Psoas muscle (tissue), 8 donors: ENCODE data around the gene SYK. TPM values are rescaled to one million over a fixed set of nuclear protein-coding genes. Genes with fewer than 3 reads are reported as not detected.

Source experiments
- ATAC-seq, 4 donors: fragments of 200-7000 bp; cut with Tn5 transposase; one replicate each; pipeline ENCODE4 v1.9.1; 2020; ENCODE audit warnings: moderate library complexity in 3 of 4, mild to moderate bottlenecking in 2 of 4
- DNase-seq, 2 donors: peaks; one replicate each; pipeline ENCODE4 v3.0.0-alpha.2; 2020
- H3K27ac ChIP-seq: fragments of 200-600 bp; one replicate; pipeline ENCODE4 v1.8.0; 2022
- H3K27me3 ChIP-seq, 3 donors: fragments of 200-600 bp in 1 of 3; one replicate each; pipeline versions ENCODE4 v1.6.1 to v1.8.0; 2013 to 2022; ENCODE audit warnings: low read length in 2 of 3, mild to moderate bottlenecking in 2 of 3, moderate library complexity in 1 of 3; ENCODE audit not compliant: insufficient read depth in 3 of 3
- H3K36me3 ChIP-seq, 2 donors: fragments of 200-600 bp in 1 of 2; one replicate each; pipeline versions ENCODE4 v1.6.1 to v1.8.0; 2013 to 2022; ENCODE audit warnings: low read depth in 1 of 2, mild to moderate bottlenecking in 1 of 2, moderate library complexity in 1 of 2; ENCODE audit not compliant: insufficient read depth in 1 of 2
- H3K4me1 ChIP-seq: fragments of 200-600 bp; one replicate; pipeline ENCODE4 v1.8.0; 2022
- H3K4me3 ChIP-seq: fragments of 200-600 bp; one replicate; pipeline ENCODE4 v1.8.0; 2022; ENCODE audit warnings: mild to moderate bottlenecking
- H3K9me3 ChIP-seq: fragments of 200-600 bp; one replicate; pipeline ENCODE4 v1.8.0; 2022
- WGBS, 3 donors: extraction: QIAGEN DNeasy Blood & Tissue Kit; methylation state at CpG; one replicate each; pipeline versions ENCODE4 v1.1.6 to v1.1.7; 2013; 5-methylcytosine and 5-hydroxymethylcytosine counted together
- intact Hi-C, 2 donors: fragments of 100-400 bp; cut with DNase I; formaldehyde crosslinking; loops; one replicate each; pipeline versions ENCODE4 v1.11.0 to v1.14.2; 2022
- polyA plus RNA-seq, 3 donors: library from polyadenylated mRNA; stranded (reverse); fragments of 200-250 nt; gene quantifications; one replicate each; pipeline ENCODE4 v1.2.3, GENCODE V29; 2013
- total RNA-seq, 4 donors: library from RNA; stranded (reverse); fragmentation: NEBNext Ultra II Directional in 2 of 4; extraction: Animal tissue kit (Norgen Biotek cat#: 25700) in 2 of 4; gene quantifications; one replicate each; pipeline versions ENCODE4 v1.2.1 to v1.2.4, GENCODE V29; 2021 to 2023
- TF ChIP-seq, protein P1 (sequence below): fragments of 200-600 bp; IDR thresholded peaks from one replicate; pipeline ENCODE4 v1.8.0; 2022; ENCODE audit warnings: antibody characterized with exemption
- donor health status: healthy with polysubstance abuse.
- donor health status: DM: no; HTN: no; CAD: no; lungs with moderate emphysema.
- donor health status: Bipolar disorder and iron deficiency.
- donor health status: healthy.
- donor health status: DM: yes; HTN: yes; CAD: no.
- donor health status: DM: no; HTN: no; CAD: no.
- donor health status: DM: no; HTN: no; CAD: no.
- donor health status: DM: yes; HTN: yes; CAD: no.

SYK gene
- total and polyA plus RNA-seq, 7 donors, result 0.40 to 2.8 (median 1.4) TPM

DNA sequence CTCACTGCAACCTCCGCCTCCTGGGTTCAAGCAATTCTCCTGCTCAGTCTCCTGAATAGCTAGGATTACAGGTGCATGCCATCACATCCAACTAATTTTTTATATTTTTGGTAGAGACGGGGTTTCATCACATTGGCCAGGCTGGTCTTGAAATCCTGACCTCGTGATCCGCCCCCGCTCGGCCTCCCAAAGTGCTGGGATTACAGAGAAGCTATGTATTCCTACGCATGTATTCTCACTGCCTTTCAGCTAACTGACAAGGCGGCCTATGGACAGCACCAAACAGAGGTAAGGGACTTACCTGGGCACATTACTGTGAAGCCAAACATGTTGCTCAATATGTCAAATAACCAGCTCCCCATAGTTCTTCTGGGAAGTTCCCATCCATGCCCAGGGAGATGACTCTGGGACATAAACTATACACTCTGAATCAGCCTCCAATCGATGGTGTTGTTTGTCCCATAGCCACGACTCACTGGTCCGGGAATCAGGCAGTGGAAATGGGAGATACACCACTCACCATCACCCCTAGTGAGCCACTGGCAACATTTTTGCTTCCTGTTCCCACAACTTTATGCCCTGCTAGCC lies 114.6 kb downstream of the SYK start:
- no peaks in the 10 kb centered on the region for H3K36me3 ChIP-seq
- H3K27ac ChIP-seq, result no peak overlapping the region
- ATAC-seq, result no peak
- 92 to 94% (median 93%) methylated on average over 11 of the region's 11 CpGs for WGBS, 3 donors
- no peak overlapping the region for H3K4me3 ChIP-seq
- intact Hi-C loops, result loop anchor here (5.0 to 10.0 kb wide), 5 partner anchors 249 to 811 kb away; no protein-coding TSS in a partner anchor
- H3K4me1 ChIP-seq, result peaks cover 13% of the 10 kb centered on the region
- no peaks in the 10 kb centered on the region for H3K9me3 ChIP-seq
- no peak for DNase-seq
- TF ChIP-seq, protein P1, sequence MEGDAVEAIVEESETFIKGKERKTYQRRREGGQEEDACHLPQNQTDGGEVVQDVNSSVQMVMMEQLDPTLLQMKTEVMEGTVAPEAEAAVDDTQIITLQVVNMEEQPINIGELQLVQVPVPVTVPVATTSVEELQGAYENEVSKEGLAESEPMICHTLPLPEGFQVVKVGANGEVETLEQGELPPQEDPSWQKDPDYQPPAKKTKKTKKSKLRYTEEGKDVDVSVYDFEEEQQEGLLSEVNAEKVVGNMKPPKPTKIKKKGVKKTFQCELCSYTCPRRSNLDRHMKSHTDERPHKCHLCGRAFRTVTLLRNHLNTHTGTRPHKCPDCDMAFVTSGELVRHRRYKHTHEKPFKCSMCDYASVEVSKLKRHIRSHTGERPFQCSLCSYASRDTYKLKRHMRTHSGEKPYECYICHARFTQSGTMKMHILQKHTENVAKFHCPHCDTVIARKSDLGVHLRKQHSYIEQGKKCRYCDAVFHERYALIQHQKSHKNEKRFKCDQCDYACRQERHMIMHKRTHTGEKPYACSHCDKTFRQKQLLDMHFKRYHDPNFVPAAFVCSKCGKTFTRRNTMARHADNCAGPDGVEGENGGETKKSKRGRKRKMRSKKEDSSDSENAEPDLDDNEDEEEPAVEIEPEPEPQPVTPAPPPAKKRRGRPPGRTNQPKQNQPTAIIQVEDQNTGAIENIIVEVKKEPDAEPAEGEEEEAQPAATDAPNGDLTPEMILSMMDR, result no peak
- no peaks in the 10 kb centered on the region for H3K27me3 ChIP-seq

DNA sequence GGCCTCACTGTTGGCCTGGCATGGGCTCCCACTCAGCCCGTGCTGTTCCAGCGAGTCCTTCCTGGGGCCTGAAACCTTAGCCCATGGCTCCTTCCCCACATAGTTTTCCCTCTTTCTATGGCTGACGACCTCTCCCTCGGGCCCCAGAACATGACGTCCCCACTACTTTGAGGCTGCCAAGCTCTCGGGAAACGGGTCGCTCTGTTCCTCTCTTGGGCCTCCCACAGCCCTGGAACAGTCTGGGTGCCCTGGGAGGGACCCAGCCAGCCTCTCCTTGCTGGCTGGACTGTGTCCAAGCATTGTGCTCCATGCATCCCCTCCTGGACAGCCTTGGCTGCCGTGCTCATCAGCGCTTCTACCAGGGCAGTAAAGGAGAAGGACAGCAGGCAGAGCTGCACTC lies 118.3 kb downstream of the SYK start:
- Histone ChIP-seq H3K36me3 (no peaks in the 10 kb centered on the region), H3K27me3 (no peaks in the 10 kb centered on the region), H3K4me3 (peak overlapping the region; percentile 7), H3K27ac (peak overlapping the region; percentile 76), H3K9me3 (no peaks in the 10 kb centered on the region), H3K4me1 (peaks cover 18% of the 10 kb centered on the region)
- intact Hi-C loops, result loop anchor here (2.0 to 10.0 kb wide), 7 partner anchors 115 to 807 kb away; no protein-coding TSS in a partner anchor
- WGBS, 3 donors, result 16 to 29% (median 16%) methylated on average over 10 of the region's 10 CpGs
- peak; percentile 21 to 82 (median 64) for ATAC-seq
- peak; percentile 48 to 91 for DNase-seq
- TF ChIP-seq, protein P1, result no peak

DNA sequence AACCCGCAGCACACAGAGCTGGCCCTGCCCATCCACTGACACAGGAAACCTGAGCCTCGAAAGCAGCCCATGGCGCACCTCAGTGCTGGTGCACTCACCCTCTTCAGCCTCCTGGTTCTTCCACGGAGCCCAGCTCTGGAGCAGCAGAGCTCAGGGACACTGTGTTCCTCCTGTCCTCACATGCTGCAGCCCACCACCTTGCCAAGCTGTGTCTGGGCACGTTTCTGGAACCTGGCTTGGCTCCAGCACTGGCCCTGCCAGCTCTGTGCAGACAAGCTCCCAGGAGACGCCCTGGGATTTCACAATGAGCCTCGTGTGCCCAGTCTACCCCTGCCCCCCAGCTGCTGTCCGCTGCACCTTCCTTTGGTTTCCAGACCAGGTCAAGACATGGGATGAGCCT lies 119.5 kb downstream of the SYK start:
- Histone ChIP-seq H3K4me3 (no peak overlapping the region), H3K36me3 (no peaks in the 10 kb centered on the region), H3K27ac (peak overlapping the region; percentile 76), H3K27me3 (no peaks in the 10 kb centered on the region), H3K9me3 (no peaks in the 10 kb centered on the region), H3K4me1 (peaks cover 18% of the 10 kb centered on the region)
- DNase-seq, result peak; percentile 81 to 98
- 11 to 23% (median 22%) methylated on average over 8 of the region's 8 CpGs for WGBS, 3 donors
- intact Hi-C loops, result loop anchor here in 1 of 2 donors (2.0 to 10.0 kb wide), 2 partner anchors 114 to 504 kb away; no protein-coding TSS in a partner anchor
- ATAC-seq, result peak; percentile 90 to 96 (median 92)
- TF ChIP-seq, protein P1, result no peak

DNA sequence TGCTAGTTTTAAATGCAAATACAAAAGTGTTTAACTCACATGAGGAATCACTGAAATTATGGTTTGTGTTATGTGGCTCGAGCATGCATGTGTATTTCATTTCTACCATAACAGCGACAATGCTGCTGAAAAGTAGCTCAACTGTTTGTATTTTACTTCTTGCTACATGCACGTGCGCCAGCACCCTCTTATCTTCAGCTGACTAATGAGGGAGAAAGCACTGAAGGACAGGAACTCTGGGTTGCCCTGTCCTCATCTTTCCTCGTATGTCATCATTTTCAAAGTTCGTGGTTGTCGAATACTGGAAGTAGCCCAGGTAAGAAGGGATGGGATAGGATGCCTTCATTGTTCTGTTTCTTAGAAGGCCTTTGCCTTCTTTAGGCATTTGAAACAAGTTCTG lies 120.3 kb downstream of the SYK start:
- Histone ChIP-seq H3K36me3 (no peaks in the 10 kb centered on the region), H3K4me1 (peaks cover 18% of the 10 kb centered on the region), H3K9me3 (no peaks in the 10 kb centered on the region), H3K27me3 (no peaks in the 10 kb centered on the region), H3K4me3 (no peak overlapping the region), H3K27ac (no peak overlapping the region)
- DNase-seq, result no peak
- whole genome bisulfite sequencing, 3 donors, result 91 to 94% (median 93%) methylated on average over 7 of the region's 7 CpGs
- intact Hi-C loops, result loop anchor here in 1 of 2 donors (2.0 to 10.0 kb wide), 2 partner anchors 113 to 503 kb away; no protein-coding TSS in a partner anchor
- TF ChIP-seq, protein P1, result no peak
- ATAC-seq, result no peak
